ENCODE data around the gene XPOT. TPM values are rescaled to one million over a fixed set of nuclear protein-coding genes. Genes with fewer than 3 reads are reported as not detected.

XPOT gene
- total and polyA plus RNA-seq, 2 of the 4 experiments (the other 2 are of a cell fraction), result 40.9 to 80.8 TPM

DNA sequence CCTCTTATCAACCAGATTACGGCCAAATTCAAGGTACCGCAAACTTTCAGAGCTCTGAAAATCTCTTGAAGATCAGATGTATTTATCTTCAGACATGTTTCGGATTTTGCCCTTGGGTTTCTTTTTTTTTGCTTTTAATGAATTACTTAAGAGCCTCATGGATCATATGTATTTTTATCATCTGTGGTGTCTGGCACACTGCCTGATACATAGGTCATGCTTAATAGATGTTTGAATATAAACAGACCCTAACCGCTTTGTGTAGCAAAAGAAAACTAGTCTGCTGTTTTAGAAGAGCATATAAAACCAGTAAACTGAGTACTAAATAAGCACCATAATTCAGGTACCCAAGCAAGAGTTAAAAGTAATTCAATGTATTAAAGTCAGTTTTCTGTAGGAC is 27.6 kb downstream of the XPOT start:
- Histone ChIP-seq H3K56ac (ENCODE audit: extremely low read depth, insufficient read depth, low read length) (no peak overlapping the region), H3K9me1 (ENCODE audit: insufficient read depth, low read length) (no peaks in the 10 kb centered on the region; the same call in 1 of the 2 replicates), H3K14ac (replicated peaks; ENCODE audit: low read depth, low read length) (no peak overlapping the region), H2BK120ac (ENCODE audit: low read depth, low read length) (no peak overlapping the region), H2BK15ac (ENCODE audit: low read depth, low read length) (no peak overlapping the region), H3K18ac (ENCODE audit: low read depth, low read length) (no peak overlapping the region), H2BK5ac (ENCODE audit: low read depth, low read length, poor library complexity, severe bottlenecking) (no peak overlapping the region), H3K4me3 (ENCODE audit: insufficient read depth, low read depth, low read length) (no peak overlapping the region), H3K4ac (ENCODE audit: low read depth, low read length) (no peak overlapping the region), H2AFZ (replicated peaks; ENCODE audit: low read length, poor library complexity) (no peak overlapping the region), H3K79me1 (ENCODE audit: low read depth in 1 of 2, low read length in 2 of 2) (peaks cover 22 to 27% of the 10 kb centered on the region in 2 experiments), H3K4me2 (ENCODE audit: low read depth, low read length) (no peak overlapping the region), H3K27ac (ENCODE audit: insufficient read depth, low read length) (no peak overlapping the region), H4K8ac (ENCODE audit: low read depth in 2 of 2, low read length in 2 of 2) (no peak overlapping the region), H3K36me3 (ENCODE audit: control insufficient read depth, insufficient read depth, low read length) (peaks cover 62% of the 10 kb centered on the region), H2AK5ac (ENCODE audit: low read depth, low read length) (no peak overlapping the region), H2AK9ac (replicated peaks; ENCODE audit: low read depth, low read length, poor library complexity) (no peak overlapping the region), H3K27me3 (ENCODE audit: control insufficient read depth, insufficient read depth, low read length) (no peaks in the 10 kb centered on the region), H3K23ac (ENCODE audit: low read depth, low read length) (no peak overlapping the region), H2BK20ac (ENCODE audit: low read depth, low read length) (no peak overlapping the region), H3K9me3 (ENCODE audit: control insufficient read depth, insufficient read depth, low read length) (no peaks in the 10 kb centered on the region), H4K5ac (ENCODE audit: low read depth, low read length) (no peak overlapping the region), H3K4me1 (ENCODE audit: control insufficient read depth, insufficient read depth, low read length) (no peaks in the 10 kb centered on the region), H3K9ac (ENCODE audit: low read depth, low read length) (no peak overlapping the region), H4K91ac (ENCODE audit: insufficient read depth, low read depth, low read length) (no peak overlapping the region), H4K20me1 (ENCODE audit: insufficient read depth, low read length) (peaks cover 10% of the 10 kb centered on the region; the same call in 1 of the 2 replicates)
- no peak for TF ChIP-seq SMC3 (IDR thresholded peaks at IDR 0.05; ENCODE audit: low read depth, low read length)
- TF ChIP-seq RAD21 (IDR thresholded peaks at IDR 0.05; ENCODE audit: low read length), result no peak
- no peak for TF ChIP-seq RFX5 (IDR thresholded peaks at IDR 0.05; ENCODE audit: low read depth, low read length)
- TF ChIP-seq, protein P1, sequence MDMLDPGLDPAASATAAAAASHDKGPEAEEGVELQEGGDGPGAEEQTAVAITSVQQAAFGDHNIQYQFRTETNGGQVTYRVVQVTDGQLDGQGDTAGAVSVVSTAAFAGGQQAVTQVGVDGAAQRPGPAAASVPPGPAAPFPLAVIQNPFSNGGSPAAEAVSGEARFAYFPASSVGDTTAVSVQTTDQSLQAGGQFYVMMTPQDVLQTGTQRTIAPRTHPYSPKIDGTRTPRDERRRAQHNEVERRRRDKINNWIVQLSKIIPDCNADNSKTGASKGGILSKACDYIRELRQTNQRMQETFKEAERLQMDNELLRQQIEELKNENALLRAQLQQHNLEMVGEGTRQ (IDR thresholded peaks at IDR 0.05; ENCODE audit: low read depth, low read length), result no peak
- TF ChIP-seq, protein P2, sequence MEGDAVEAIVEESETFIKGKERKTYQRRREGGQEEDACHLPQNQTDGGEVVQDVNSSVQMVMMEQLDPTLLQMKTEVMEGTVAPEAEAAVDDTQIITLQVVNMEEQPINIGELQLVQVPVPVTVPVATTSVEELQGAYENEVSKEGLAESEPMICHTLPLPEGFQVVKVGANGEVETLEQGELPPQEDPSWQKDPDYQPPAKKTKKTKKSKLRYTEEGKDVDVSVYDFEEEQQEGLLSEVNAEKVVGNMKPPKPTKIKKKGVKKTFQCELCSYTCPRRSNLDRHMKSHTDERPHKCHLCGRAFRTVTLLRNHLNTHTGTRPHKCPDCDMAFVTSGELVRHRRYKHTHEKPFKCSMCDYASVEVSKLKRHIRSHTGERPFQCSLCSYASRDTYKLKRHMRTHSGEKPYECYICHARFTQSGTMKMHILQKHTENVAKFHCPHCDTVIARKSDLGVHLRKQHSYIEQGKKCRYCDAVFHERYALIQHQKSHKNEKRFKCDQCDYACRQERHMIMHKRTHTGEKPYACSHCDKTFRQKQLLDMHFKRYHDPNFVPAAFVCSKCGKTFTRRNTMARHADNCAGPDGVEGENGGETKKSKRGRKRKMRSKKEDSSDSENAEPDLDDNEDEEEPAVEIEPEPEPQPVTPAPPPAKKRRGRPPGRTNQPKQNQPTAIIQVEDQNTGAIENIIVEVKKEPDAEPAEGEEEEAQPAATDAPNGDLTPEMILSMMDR (conservative IDR thresholded peaks at IDR 0.05; ENCODE audit: low read depth, low read length), result no peak
- TF ChIP-seq NFE2L2 (IDR thresholded peaks at IDR 0.05; ENCODE audit: low read depth, low read length), result no peak
- TF ChIP-seq CHD1 (IDR thresholded peaks at IDR 0.05; ENCODE audit: low read depth, low read length), result no peak
- no peak for TF ChIP-seq BHLHE40 (IDR thresholded peaks at IDR 0.05; ENCODE audit: low read depth, low read length)
- TF ChIP-seq CEBPB (IDR thresholded peaks at IDR 0.05; ENCODE audit: low read depth, low read length), result no peak
- no peak for TF ChIP-seq MXI1 (IDR thresholded peaks at IDR 0.05; ENCODE audit: borderline replicate concordance, low read depth, low read length)
- no peak for TF ChIP-seq MAFK (IDR thresholded peaks at IDR 0.05; ENCODE audit: low read depth, low read length)
- TF ChIP-seq MAZ (IDR thresholded peaks at IDR 0.05; ENCODE audit: borderline replicate concordance, low read depth, low read length), result no peak
- no peak for TF ChIP-seq FOS (IDR thresholded peaks at IDR 0.05; ENCODE audit: low read depth, low read length)
- CTCF ChIA-PET, result no interaction called here
- intact Hi-C loops (cut with micrococcal nuclease) (loop anchor here (5.0 kb wide), 1 partner anchor 66 kb away; no protein-coding TSS in a partner anchor), in situ Hi-C loops (cut with MboI; ENCODE audit: low sequenced_read_pairs) (no loop called here), dilution Hi-C loops (cut with HindIII; ENCODE audit: low sequenced_read_pairs, unreplicated experiment) (no loop called here)
- peak; percentile 27; the same call in 1 of the 2 replicates for ATAC-seq (ENCODE audit: low read depth)
- POLR2A ChIA-PET (ENCODE audit: unreplicated experiment), result no interaction called here
- WGBS, 2 experiments (ENCODE audit: extremely low coverage in 2 of 2, insufficient read length in 1 of 2), result no CpG with 5 or more reads among the region's 4 CpGs
- BruUV-seq (replicated peaks), result no TSS peak
- peak; percentile 77 for DNase-seq
